H9 (cell line): ENCODE data around the gene WASHC3. TPM values are rescaled to one million over a fixed set of nuclear protein-coding genes. Genes with fewer than 3 reads are reported as not detected.

Source experiments
- DNase-seq: peaks from one replicate; pipeline ENCODE4 v3.0.0-alpha.2; 2017
- H2AFZ ChIP-seq: one replicate; pipeline ENCODE4 v1.6.1; 2013; ENCODE audit warnings: mild to moderate bottlenecking, low read length, control low read depth, moderate library complexity
- H2AK5ac ChIP-seq: 2 replicates; pipeline ENCODE4 v1.6.1; 2013; ENCODE audit warnings: low read length, control low read depth, mixed read lengths; ENCODE audit not compliant: insufficient read length
- H2BK120ac ChIP-seq: one replicate; pipeline ENCODE4 v1.6.1; 2013; ENCODE audit warnings: low read depth, mild to moderate bottlenecking, low read length, control low read depth, inconsistent platforms; ENCODE audit not compliant: poor library complexity, severe bottlenecking
- H2BK12ac ChIP-seq: 2 replicates; pipeline ENCODE4 v1.6.1; 2013; ENCODE audit warnings: low read length, control low read depth, mixed read lengths, low read depth; ENCODE audit not compliant: insufficient read length
- H2BK15ac ChIP-seq: 2 replicates; pipeline ENCODE4 v1.6.1; 2013; ENCODE audit warnings: low read depth, low read length, control low read depth
- H2BK20ac ChIP-seq: one replicate; pipeline ENCODE4 v1.6.1; 2013; ENCODE audit warnings: low read depth, mild to moderate bottlenecking, low read length, control low read depth, inconsistent platforms; ENCODE audit not compliant: poor library complexity, severe bottlenecking
- H2BK5ac ChIP-seq: 2 replicates; pipeline ENCODE4 v1.6.1; 2013; ENCODE audit warnings: low read length, control low read depth, mixed read lengths; ENCODE audit not compliant: insufficient read length
- H3K14ac ChIP-seq: 2 replicates; pipeline ENCODE4 v1.6.1; 2013; ENCODE audit warnings: low read length, control low read depth; ENCODE audit not compliant: insufficient read depth
- H3K18ac ChIP-seq: 2 replicates; pipeline ENCODE4 v1.6.1; 2013; ENCODE audit warnings: low read depth, mild to moderate bottlenecking, mixed read lengths, low read length, control low read depth; ENCODE audit not compliant: insufficient read length
- H3K23ac ChIP-seq: 2 replicates; pipeline ENCODE4 v1.6.1; 2013; ENCODE audit warnings: low read length, control low read depth, mixed read lengths, low read depth; ENCODE audit not compliant: insufficient read length
- H3K23me2 ChIP-seq: 2 replicates; pipeline ENCODE4 v1.6.1; 2013; ENCODE audit warnings: low read depth, mild to moderate bottlenecking, mixed read lengths, low read length, control low read depth; ENCODE audit not compliant: insufficient read length, poor library complexity, severe bottlenecking
- H3K27ac ChIP-seq: 2 replicates; pipeline ENCODE4 v1.5.1; 2013; ENCODE audit warnings: low read length, control low read depth, mixed read lengths, low read depth; ENCODE audit not compliant: insufficient read length
- H3K27me3 ChIP-seq: 2 replicates; pipeline ENCODE4 v1.6.1; 2013; ENCODE audit warnings: low read length, control low read depth, inconsistent platforms; ENCODE audit not compliant: insufficient read depth
- H3K4ac ChIP-seq: 2 replicates; pipeline ENCODE4 v1.6.1; 2013; ENCODE audit warnings: low read depth, mild to moderate bottlenecking, control low read depth, inconsistent platforms, low read length, moderate library complexity
- H3K4me1 ChIP-seq: 2 replicates; pipeline ENCODE4 v1.6.1; 2013; ENCODE audit warnings: low read length, control low read depth, inconsistent platforms; ENCODE audit not compliant: insufficient read depth
- H3K4me2 ChIP-seq: 2 replicates; pipeline ENCODE4 v1.6.1; 2013; ENCODE audit warnings: low read length, control low read depth, mixed read lengths; ENCODE audit not compliant: insufficient read length, insufficient read depth
- H3K56ac ChIP-seq: 2 replicates; pipeline ENCODE4 v1.6.1; 2013; ENCODE audit warnings: low read depth, mild to moderate bottlenecking, mixed read lengths, low read length, control low read depth; ENCODE audit not compliant: insufficient read length
- H3K79me1 ChIP-seq: 2 replicates; pipeline ENCODE4 v1.6.1; 2013; ENCODE audit warnings: low read depth, mild to moderate bottlenecking, moderate library complexity, low read length, control low read depth, inconsistent platforms; ENCODE audit not compliant: insufficient read depth, poor library complexity, severe bottlenecking
- H3K79me2 ChIP-seq: 2 replicates; pipeline ENCODE4 v1.6.1; 2013; ENCODE audit warnings: low read length, control low read depth, inconsistent platforms; ENCODE audit not compliant: insufficient read depth
- H3K9ac ChIP-seq: 2 replicates; pipeline ENCODE4 v1.6.1; 2013; ENCODE audit warnings: low read length, control low read depth, mixed read lengths; ENCODE audit not compliant: insufficient read length; ENCODE audit errors: extremely low read depth
- H3K9me3 ChIP-seq: one replicate; pipeline ENCODE4 v1.6.1; 2013; ENCODE audit warnings: low read depth, low read length, inconsistent platforms; ENCODE audit not compliant: control insufficient read depth
- H3T11ph ChIP-seq: one replicate; pipeline ENCODE4 v1.6.1; 2013; ENCODE audit warnings: mild to moderate bottlenecking, low read length, control low read depth, inconsistent platforms
- H4K20me1 ChIP-seq: one replicate; pipeline ENCODE4 v1.6.1; 2013; ENCODE audit not compliant: control insufficient read depth, insufficient read length, insufficient read depth
- H4K5ac ChIP-seq: 2 replicates; pipeline ENCODE4 v1.6.1; 2013; ENCODE audit warnings: low read depth, mild to moderate bottlenecking, mixed read lengths, low read length, control low read depth; ENCODE audit not compliant: insufficient read length
- H4K8ac ChIP-seq: replicated peaks from 2 replicates; pipeline ENCODE4 v1.6.1; 2013; ENCODE audit warnings: low read length, control low read depth, mixed read lengths, low read depth; ENCODE audit not compliant: insufficient read length
- H4K91ac ChIP-seq: 2 replicates; pipeline ENCODE4 v1.6.1; 2013; ENCODE audit warnings: low read depth, mild to moderate bottlenecking, moderate library complexity, mixed read lengths, low read length, control low read depth; ENCODE audit not compliant: insufficient read length
- H3K27ac Mint-ChIP-seq, 3 experiments: 2 replicates in 2 of 3; 3 replicates in 1 of 3; pipeline ENCODE4 v1.8.0; 2020 to 2021; ENCODE audit warnings: mixed read lengths in 3 of 3, mild to moderate bottlenecking in 1 of 3, moderate library complexity in 1 of 3
- H3K27me3 Mint-ChIP-seq: 2 replicates; pipeline ENCODE4 v1.8.0; 2021; ENCODE audit warnings: low read depth, mild to moderate bottlenecking, moderate library complexity, mixed read lengths
- H3K36me3 Mint-ChIP-seq, 3 experiments: 2 replicates in 2 of 3; 3 replicates in 1 of 3; pipeline ENCODE4 v1.8.0; 2020 to 2021; ENCODE audit warnings: low read depth in 3 of 3, mixed read lengths in 3 of 3; ENCODE audit not compliant: insufficient read depth in 1 of 3
- H3K4me1 Mint-ChIP-seq, 2 experiments: 2 replicates each; pipeline ENCODE4 v1.8.0; 2020; ENCODE audit warnings: mixed read lengths in 2 of 2
- H3K4me3 Mint-ChIP-seq, 2 experiments: 2 replicates in 1 of 2; 3 replicates in 1 of 2; pipeline ENCODE4 v1.8.0; 2020 to 2021; ENCODE audit warnings: mild to moderate bottlenecking in 2 of 2, mixed read lengths in 2 of 2, moderate library complexity in 1 of 2
- H3K9me3 Mint-ChIP-seq, 2 experiments: 2 replicates in 1 of 2; 3 replicates in 1 of 2; pipeline ENCODE4 v1.8.0; 2020; ENCODE audit warnings: mild to moderate bottlenecking in 2 of 2, mixed read lengths in 2 of 2, moderate library complexity in 1 of 2
- WGBS: extraction: QIAGEN DNeasy Blood & Tissue Kit; methylation state at CpG from one replicate; pipeline ENCODE4 v1.1.7; 2013; ENCODE audit warnings: missing lambda C conversion rate, low lambda C conversion rate, mixed read lengths; ENCODE audit not compliant: insufficient read length; ENCODE audit errors: extremely low coverage; 5-methylcytosine and 5-hydroxymethylcytosine counted together
- total RNA-seq: library from RNA; stranded (reverse); gene quantifications from 2 replicates; pipeline ENCODE4 v1.2.1, GENCODE V29; 2021
- TF ChIP-seq, protein P1 (sequence below): fragments of 200-600 bp; sonication (generic); conservative IDR thresholded peaks from 3 replicates; pipeline ENCODE4 v1.8.0; 2021; ENCODE audit warnings: antibody characterized with exemption, mild to moderate bottlenecking

The WASHC3 gene
- total RNA-seq, 1 experiment from 2014 or later = 14.1 TPM

DNA sequence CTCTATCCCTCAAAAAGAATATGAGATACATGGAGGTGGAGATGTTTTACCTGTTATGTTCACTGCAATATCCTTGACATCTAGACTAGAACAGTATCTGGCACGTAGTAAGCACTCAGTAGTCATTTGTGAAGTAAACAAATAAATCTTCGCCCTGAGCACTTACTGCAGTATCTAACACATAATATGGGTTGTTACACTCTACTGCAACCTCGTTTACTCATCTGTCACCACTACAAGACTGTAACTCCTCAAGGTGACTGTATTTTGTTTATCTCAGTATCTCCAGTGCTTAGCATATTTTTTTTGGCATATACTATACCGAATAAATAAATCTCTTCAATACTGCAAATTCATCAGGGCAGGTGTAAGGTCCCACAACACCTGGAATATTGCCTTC lies 66.1 kb downstream of the WASHC3 start:
- Histone ChIP-seq H2AK5ac (no peak overlapping the region), H2BK15ac (no peak overlapping the region), H2AFZ (no peak overlapping the region), H3K9me3 (no peaks in the 10 kb centered on the region), H3K27me3 (no peaks in the 10 kb centered on the region), H3K14ac (no peak overlapping the region), H4K5ac (no peak overlapping the region), H3K4me2 (no peak overlapping the region), H4K91ac (no peak overlapping the region), H3K4me1 (no peaks in the 10 kb centered on the region), H4K20me1 (no peaks in the 10 kb centered on the region), H3K27ac (no peak overlapping the region), H3K9ac (no peak overlapping the region), H3K79me1 (no peaks in the 10 kb centered on the region), H2BK120ac (no peak overlapping the region), H3K18ac (no peak overlapping the region), H3K56ac (no peak overlapping the region), H2BK20ac (no peak overlapping the region), H3K4ac (no peak overlapping the region), H3T11ph (no peak overlapping the region), H3K23me2 (no peaks in the 10 kb centered on the region), H2BK12ac (no peak overlapping the region), H2BK5ac (no peak overlapping the region), H3K79me2 (no peaks in the 10 kb centered on the region), H4K8ac (no peak overlapping the region), H3K23ac (no peak overlapping the region)
- Mint-ChIP-seq H3K27me3 (peaks cover 3% of the 10 kb centered on the region; the same call in 1 of the 2 replicates), H3K4me3 (no peak overlapping the region), H3K9me3 (no peaks in the 10 kb centered on the region), H3K27ac (no peak overlapping the region), H3K36me3 (no peaks in the 10 kb centered on the region), H3K4me1 (no peaks in the 10 kb centered on the region)
- WGBS = no CpG with 5 or more reads among the region's 4 CpGs
- no peak for DNase-seq
- TF ChIP-seq, protein P1, sequence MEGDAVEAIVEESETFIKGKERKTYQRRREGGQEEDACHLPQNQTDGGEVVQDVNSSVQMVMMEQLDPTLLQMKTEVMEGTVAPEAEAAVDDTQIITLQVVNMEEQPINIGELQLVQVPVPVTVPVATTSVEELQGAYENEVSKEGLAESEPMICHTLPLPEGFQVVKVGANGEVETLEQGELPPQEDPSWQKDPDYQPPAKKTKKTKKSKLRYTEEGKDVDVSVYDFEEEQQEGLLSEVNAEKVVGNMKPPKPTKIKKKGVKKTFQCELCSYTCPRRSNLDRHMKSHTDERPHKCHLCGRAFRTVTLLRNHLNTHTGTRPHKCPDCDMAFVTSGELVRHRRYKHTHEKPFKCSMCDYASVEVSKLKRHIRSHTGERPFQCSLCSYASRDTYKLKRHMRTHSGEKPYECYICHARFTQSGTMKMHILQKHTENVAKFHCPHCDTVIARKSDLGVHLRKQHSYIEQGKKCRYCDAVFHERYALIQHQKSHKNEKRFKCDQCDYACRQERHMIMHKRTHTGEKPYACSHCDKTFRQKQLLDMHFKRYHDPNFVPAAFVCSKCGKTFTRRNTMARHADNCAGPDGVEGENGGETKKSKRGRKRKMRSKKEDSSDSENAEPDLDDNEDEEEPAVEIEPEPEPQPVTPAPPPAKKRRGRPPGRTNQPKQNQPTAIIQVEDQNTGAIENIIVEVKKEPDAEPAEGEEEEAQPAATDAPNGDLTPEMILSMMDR = no peak
